Occipital lobe (tissue), 3 donors: ENCODE measurements around the gene RFFL. TPM values are rescaled to one million over a fixed set of nuclear protein-coding genes. Genes with fewer than 3 reads are reported as not detected.
A peak's percentile ranks its signal among the peaks of the same experiment; 100 is the strongest.

Source experiments
- DNase-seq: peaks from one replicate; lab custom pipeline; 2025; lab: John Stamatoyannopoulos, UW
- small RNA-seq: library from RNA; depleted of rRNA; stranded (forward); fragments of <200 nt; gene quantifications from one replicate; pipeline ENCODE3, GENCODE V24; 2014
- total RNA-seq: library from RNA; depleted of rRNA; stranded (reverse); fragments of >200 nt; gene quantifications from one replicate; pipeline ENCODE4 v1.2.3, GENCODE V29; 2014

The RFFL gene
- total RNA-seq, 1 donor from 2014 or later = 7.8 TPM

GRCh38 chr17:34974794-34975785, 88.4 kb downstream of the RFFL start:
- DNase-seq = no peak

DNA sequence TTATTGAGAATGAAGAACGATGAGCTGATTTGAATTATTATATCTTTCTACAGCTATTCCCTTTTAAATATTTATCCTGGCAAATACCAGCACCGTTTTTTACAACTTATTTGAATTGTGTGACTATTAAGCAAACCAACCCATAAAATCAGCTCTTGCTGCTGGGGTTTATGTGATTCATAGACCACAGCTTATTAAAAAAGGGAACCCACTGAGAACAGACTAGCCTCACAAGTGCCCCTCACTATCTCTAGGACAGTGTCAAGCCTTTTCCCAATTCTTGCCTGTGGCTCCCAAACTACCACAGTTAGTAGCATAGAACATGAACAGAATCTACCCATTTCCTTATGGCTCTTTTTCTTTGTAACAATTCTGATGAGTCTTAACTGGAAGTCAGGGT, 89.3 kb downstream of the RFFL start:
- no peak for DNase-seq

- DNase-seq = peak; percentile 86
These were observed 102.2 kb downstream of the RFFL start, which contains the start of the genes CCT6B and ZNF830 for GRCh38 chr17:34961093-34961911. TSS of gene CCT6B (minus strand) at chr17:34961460. CDS start at chr17:34961393, 67 bp downstream. TSS of gene ZNF830 (plus strand) at chr17:34961540. CDS start at chr17:34961567, 27 bp downstream.

DNA sequence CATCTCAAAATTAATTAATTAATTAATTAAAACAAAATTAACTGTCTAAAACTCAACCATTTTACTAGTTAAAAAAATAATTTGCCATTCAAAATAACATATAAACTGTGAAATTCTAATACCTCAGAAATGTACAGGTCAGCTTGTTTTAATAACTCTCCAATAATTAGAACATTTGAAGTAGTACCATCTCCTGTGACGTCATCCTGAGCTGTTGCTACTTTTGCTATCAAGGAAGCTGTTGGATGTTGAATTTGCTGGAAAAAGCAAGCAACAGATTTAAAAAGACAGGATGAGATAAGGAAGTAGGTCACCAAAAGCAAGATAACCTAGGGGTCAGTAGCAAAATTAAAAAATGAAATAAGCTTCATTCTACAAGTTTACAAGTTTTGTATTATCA, 105.1 kb downstream of the RFFL start:
- no peak for DNase-seq

Small RNA genes within 50 kb of the gene (small RNA-seq; reads per million reads assigned to genes)
- gene AC004223.1 = not detected
- not detected for gene RNU6-840P

Other genes with a start within 250 kb of the RFFL start
- 2.3 TPM for gene CCT6B, start 102.2 kb downstream of the RFFL start, total RNA-seq
- gene ZNF830, start 102.2 kb downstream of the RFFL start, total RNA-seq = 18.4 TPM
- 20.6 TPM for gene LIG3, start 83.2 kb downstream of the RFFL start, total RNA-seq
- gene RAD51D, start 56.2 kb upstream of the RFFL start, total RNA-seq = 8.6 TPM
- gene FNDC8, start 57.9 kb upstream of the RFFL start, total RNA-seq = not detected
- 22.8 TPM for gene NLE1, start 78.6 kb upstream of the RFFL start, total RNA-seq
- gene UNC45B, start 84.1 kb upstream of the RFFL start, total RNA-seq = 0.31 TPM
- gene SLC35G3, start 130.7 kb upstream of the RFFL start, total RNA-seq = not detected
- gene SLFN5, start 179.4 kb upstream of the RFFL start, total RNA-seq = 4.4 TPM